Endothelial cell of umbilical vein (primary cell): ENCODE results near the gene NCOA3. TPM values are rescaled to one million over a fixed set of nuclear protein-coding genes. Genes with fewer than 3 reads are reported as not detected.

Experiments
- BruUV-seq: library from RNA; stranded (reverse); fragments of 400-500 nt; replicated peaks from 2 replicates; lab custom pipeline; 2021; lab: Mats Ljungman, UMichigan
- CTCF ChIA-PET: fragments of 300-600, 350-600 bp; sonication (Branson Sonifier 250); formaldehyde crosslinking; loops from one replicate; lab custom pipeline; 2021; ENCODE audit warnings: antibody characterized with exemption, inconsistent platforms; lab: Charles Lee
- POLR2A ChIA-PET: fragments of 300-600, 350-600 bp; sonication (Branson Sonifier 250); formaldehyde crosslinking; loops from one replicate; lab custom pipeline; 2021; ENCODE audit warnings: antibody characterized with exemption, inconsistent platforms; lab: Charles Lee
- DNase-seq: peaks from one replicate; pipeline ENCODE4 v3.0.0-alpha.2; 2011; ENCODE audit warnings: low read depth, low spot score
- FAIRE-seq: peaks from 2 replicates; lab custom pipeline; 2011; peaks lifted over from hg19 to GRCh38; lab: Jason Lieb, UNC
- H2AFZ ChIP-seq: 2 replicates; pipeline ENCODE4 v1.6.0; 2012; ENCODE audit warnings: low read depth, low read length, control low read depth, inconsistent platforms
- H3K27ac ChIP-seq: 2 replicates; pipeline ENCODE4 v1.5.1; 2011; ENCODE audit warnings: low read depth, mild to moderate bottlenecking, control low read depth, low read length, moderate library complexity; ENCODE audit not compliant: insufficient read depth
- H3K27me3 ChIP-seq, 2 experiments: 2 replicates each; pipeline versions ENCODE4 v1.6.0 to v1.6.1; 2011; ENCODE audit warnings: low read length in 2 of 2, mixed read lengths in 1 of 2; ENCODE audit not compliant: control insufficient read depth in 2 of 2, insufficient read depth in 2 of 2
- H3K36me3 ChIP-seq, 2 experiments: 2 replicates in 1 of 2; 3 replicates in 1 of 2; pipeline ENCODE4 v1.5.1; 2011; ENCODE audit warnings: low read length in 2 of 2, mild to moderate bottlenecking in 1 of 2, moderate library complexity in 1 of 2; ENCODE audit not compliant: control insufficient read depth in 2 of 2, insufficient read depth in 2 of 2; ENCODE audit errors: extremely low read depth in 1 of 2
- H3K4me1 ChIP-seq: 3 replicates; pipeline ENCODE4 v1.5.1; 2011; ENCODE audit warnings: mild to moderate bottlenecking, low read length; ENCODE audit not compliant: control insufficient read depth, insufficient read depth; ENCODE audit errors: extremely low read depth
- H3K4me2 ChIP-seq: 2 replicates; pipeline ENCODE4 v1.6.1; 2011; ENCODE audit warnings: low read length, control low read depth, mixed read lengths; ENCODE audit not compliant: insufficient read depth
- H3K4me3 ChIP-seq, 3 experiments: fragments of 200-600 bp in 1 of 3; sonication (generic), shearing (Covaris generic) in 1 of 3; replicated peaks in 1 of 3; 2 replicates each; pipeline ENCODE4 v1.5.1; 2011 to 2016; ENCODE audit warnings: control low read depth in 3 of 3, low read length in 3 of 3, mild to moderate bottlenecking in 2 of 3, inconsistent platforms in 1 of 3, low read depth in 1 of 3, moderate library complexity in 1 of 3; ENCODE audit not compliant: insufficient read depth in 1 of 3
- H3K79me2 ChIP-seq: 2 replicates; pipeline ENCODE4 v1.6.0; 2012; ENCODE audit warnings: low read length, inconsistent platforms; ENCODE audit not compliant: control insufficient read depth, insufficient read depth
- H3K9ac ChIP-seq: replicated peaks from 2 replicates; pipeline ENCODE3; 2011; ENCODE audit warnings: low read length, control low read depth; ENCODE audit not compliant: insufficient read depth; ENCODE audit errors: extremely low read depth
- H3K9me1 ChIP-seq: replicated peaks from 3 replicates; pipeline ENCODE4 v1.6.0; 2011; ENCODE audit warnings: mild to moderate bottlenecking, low read length; ENCODE audit not compliant: control insufficient read depth, insufficient read depth; ENCODE audit errors: extremely low read depth
- H3K9me3 ChIP-seq: replicated peaks from 2 replicates; pipeline ENCODE4 v1.5.1; 2012; ENCODE audit warnings: low read length, inconsistent platforms; ENCODE audit not compliant: control insufficient read depth, insufficient read depth
- H4K20me1 ChIP-seq: replicated peaks from 2 replicates; pipeline ENCODE3; 2011; ENCODE audit warnings: mild to moderate bottlenecking, low read length; ENCODE audit not compliant: control insufficient read depth, insufficient read depth; ENCODE audit errors: extremely low read depth
- CTCF ChIP-seq, 2 donors: IDR thresholded peaks; 1 replicate in 1 of 2; 2 replicates in 1 of 2; pipeline ENCODE4 v1.5.1; 2011; ENCODE audit warnings: low read length in 2 of 2, mild to moderate bottlenecking in 2 of 2, moderate library complexity in 2 of 2, control low read depth in 1 of 2, inconsistent platforms in 1 of 2, low read depth in 1 of 2; ENCODE audit not compliant: insufficient read depth in 1 of 2; ENCODE audit errors: extremely low read depth in 1 of 2
- EZH2 ChIP-seq: IDR thresholded peaks from 2 replicates; pipeline ENCODE4 v1.6.1; 2012; ENCODE audit warnings: borderline replicate concordance, low read depth, mild to moderate bottlenecking, moderate library complexity, low read length, inconsistent platforms; ENCODE audit not compliant: severe bottlenecking
- FOS ChIP-seq: IDR thresholded peaks from 2 replicates; pipeline ENCODE4 v1.6.1; 2011; ENCODE audit warnings: mild to moderate bottlenecking, low read length, moderate library complexity, borderline replicate concordance; ENCODE audit not compliant: insufficient read depth
- GATA2 ChIP-seq: IDR thresholded peaks from 2 replicates; pipeline ENCODE4 v1.7.0; 2011; ENCODE audit warnings: low read depth, mild to moderate bottlenecking, moderate library complexity, mixed read lengths, low read length; ENCODE audit not compliant: insufficient read length, insufficient read depth
- JUN ChIP-seq: IDR thresholded peaks from 2 replicates; pipeline ENCODE4 v1.6.1; 2011; ENCODE audit warnings: borderline replicate concordance, low read depth; ENCODE audit not compliant: insufficient read length, insufficient read depth
- MYC ChIP-seq: IDR thresholded peaks from one replicate; pipeline ENCODE4 v1.6.1; 2011; ENCODE audit warnings: mild to moderate bottlenecking, low read depth, low read length
- POLR2A ChIP-seq: IDR thresholded peaks from 2 replicates; pipeline ENCODE4 v1.6.1; 2012; ENCODE audit warnings: low read depth, mild to moderate bottlenecking, control low read depth, low read length
- POLR2AphosphoS5 ChIP-seq: IDR thresholded peaks from 2 replicates; pipeline ENCODE4 v1.6.1; 2012; ENCODE audit warnings: low read depth, mild to moderate bottlenecking, control low read depth, low read length, moderate library complexity; ENCODE audit not compliant: insufficient read depth
- dilution Hi-C: fragments of 300-500 bp; cut with MboI; formaldehyde crosslinking; loops from one replicate; pipeline ENCODE4 v1.15.0; 2019; ENCODE audit warnings: low sequenced_read_pairs; ENCODE audit not compliant: extremely low pct_ligation_motif_present
- intact Hi-C: fragments of 100-400 bp; cut with micrococcal nuclease; formaldehyde crosslinking; loops from one replicate; pipeline ENCODE4 v1.10.0; 2022
- polyA plus RNA-seq, 4 experiments: library from polyadenylated mRNA; depleted of rRNA in 3 of 4; stranded (reverse) in 3 of 4; unstranded in 1 of 4; fragments of >200 nt; gene quantifications; 2 replicates each; pipeline versions ENCODE4 v1.2.1 to v1.2.3, GENCODE V29; 2011 to 2012; ENCODE audit warnings: missing spikeins in 1 of 4
- total RNA-seq: library from RNA; stranded (reverse); gene quantifications from 2 replicates; pipeline ENCODE4 v1.2.3, GENCODE V29; 2021
- TF ChIP-seq, protein P1 (sequence below): IDR thresholded peaks from 2 replicates; pipeline ENCODE4 v1.6.1; 2011; ENCODE audit not compliant: insufficient read depth, insufficient read length

Gene NCOA3
- total and polyA plus RNA-seq, 2 donors (not counting 3 experiments of a cell fraction or from before 2014, with no cell fraction given): 12.0 to 35.6 TPM

DNA sequence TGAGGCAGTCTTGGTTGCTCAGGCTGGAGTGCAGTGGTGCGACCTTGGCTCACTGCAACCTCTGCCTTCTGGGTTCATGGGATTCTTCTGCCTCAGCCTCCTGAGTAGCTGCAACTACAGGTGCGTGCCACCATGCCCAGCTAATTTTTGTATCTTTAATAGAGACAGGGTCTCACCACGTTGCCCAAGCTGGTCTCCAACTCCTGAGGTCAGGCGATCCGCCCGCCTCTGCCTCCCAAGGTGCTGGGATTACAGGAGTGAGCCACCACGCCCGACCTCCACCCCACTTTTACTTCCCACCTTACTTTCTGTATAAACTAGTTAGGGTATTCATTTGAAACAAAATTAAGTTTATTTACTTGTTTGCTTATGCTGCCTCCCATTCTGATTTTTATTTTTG, 86.5 kb downstream of the NCOA3 start:
- dilution Hi-C loops: no loop called here
- CTCF ChIA-PET: no interaction called here

More for the DNA sequence above, 86.5 kb downstream of the NCOA3 start:
- no TSS peak for BruUV-seq
- Histone ChIP-seq H3K9me1 (no peaks in the 10 kb centered on the region), H3K36me3 (no peaks in the 10 kb centered on the region), H3K4me1 (no peaks in the 10 kb centered on the region), H3K9me3 (no peaks in the 10 kb centered on the region), H2AFZ (no peak overlapping the region), H3K27ac (no peak overlapping the region), H4K20me1 (peaks cover 3% of the 10 kb centered on the region), H3K4me3 (no peak overlapping the region), H3K79me2 (peaks cover 12% of the 10 kb centered on the region), H3K27me3 (no peaks in the 10 kb centered on the region), H3K4me2 (no peak overlapping the region), H3K9ac (no peak overlapping the region)
- FAIRE-seq (no peak), DNase-seq (no peak)
- intact Hi-C loops: no loop called here
- POLR2A ChIA-PET: no interaction called here
- TF ChIP-seq EZH2 (no peak), CTCF (IDR thresholded peaks at IDR 0.05; ENCODE audit: extremely low read depth in 1 of 2, insufficient read depth in 1 of 2, low read depth in 1 of 2, low read length in 2 of 2) (no peak), POLR2A (no peak), MYC (no peak), POLR2AphosphoS5 (no peak), FOS (no peak), GATA2 (no peak), JUN (no peak)
- TF ChIP-seq, protein P1, sequence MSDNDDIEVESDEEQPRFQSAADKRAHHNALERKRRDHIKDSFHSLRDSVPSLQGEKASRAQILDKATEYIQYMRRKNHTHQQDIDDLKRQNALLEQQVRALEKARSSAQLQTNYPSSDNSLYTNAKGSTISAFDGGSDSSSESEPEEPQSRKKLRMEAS: no peak
